ENCODE measurements around the gene ASAP2.

Gene ASAP2

GRCh38 chr2:9377461-9378097 lies 171.0 kb downstream of the ASAP2 start:
- Histone ChIP-seq H3K9me2 (replicated peaks; ENCODE audit: low read depth, low read length) (no peaks in the 10 kb centered on the region), H3K36me3 (ENCODE audit: insufficient read depth, low read length) (peaks cover 23% of the 10 kb centered on the region; the same call in 1 of the 2 replicates), H3K4me2 (ENCODE audit: low read depth, low read length, poor library complexity, severe bottlenecking) (no peak overlapping the region), H3K4me1 (ENCODE audit: insufficient read depth, low read length, poor library complexity, severe bottlenecking) (peaks cover 4% of the 10 kb centered on the region), H3K79me2 (ENCODE audit: insufficient read depth, low read length) (no peaks in the 10 kb centered on the region), H3F3A (ENCODE audit: low read depth) (no peaks in the 10 kb centered on the region), H3K27me3 (ENCODE audit: insufficient read depth, low read length, poor library complexity, severe bottlenecking) (no peaks in the 10 kb centered on the region), H3K9me3 (ENCODE audit: insufficient read depth, low read depth, low read length) (no peaks in the 10 kb centered on the region), H3K9ac (ENCODE audit: low read depth, low read length, poor library complexity, severe bottlenecking) (no peak overlapping the region), H3K4me3 (ENCODE audit: low read length, poor library complexity, severe bottlenecking) (no peak overlapping the region), H4K20me1 (ENCODE audit: insufficient read depth, low read length, poor library complexity, severe bottlenecking) (no peaks in the 10 kb centered on the region), H2AFZ (ENCODE audit: low read length) (no peak overlapping the region)
- TF ChIP-seq, protein P1, sequence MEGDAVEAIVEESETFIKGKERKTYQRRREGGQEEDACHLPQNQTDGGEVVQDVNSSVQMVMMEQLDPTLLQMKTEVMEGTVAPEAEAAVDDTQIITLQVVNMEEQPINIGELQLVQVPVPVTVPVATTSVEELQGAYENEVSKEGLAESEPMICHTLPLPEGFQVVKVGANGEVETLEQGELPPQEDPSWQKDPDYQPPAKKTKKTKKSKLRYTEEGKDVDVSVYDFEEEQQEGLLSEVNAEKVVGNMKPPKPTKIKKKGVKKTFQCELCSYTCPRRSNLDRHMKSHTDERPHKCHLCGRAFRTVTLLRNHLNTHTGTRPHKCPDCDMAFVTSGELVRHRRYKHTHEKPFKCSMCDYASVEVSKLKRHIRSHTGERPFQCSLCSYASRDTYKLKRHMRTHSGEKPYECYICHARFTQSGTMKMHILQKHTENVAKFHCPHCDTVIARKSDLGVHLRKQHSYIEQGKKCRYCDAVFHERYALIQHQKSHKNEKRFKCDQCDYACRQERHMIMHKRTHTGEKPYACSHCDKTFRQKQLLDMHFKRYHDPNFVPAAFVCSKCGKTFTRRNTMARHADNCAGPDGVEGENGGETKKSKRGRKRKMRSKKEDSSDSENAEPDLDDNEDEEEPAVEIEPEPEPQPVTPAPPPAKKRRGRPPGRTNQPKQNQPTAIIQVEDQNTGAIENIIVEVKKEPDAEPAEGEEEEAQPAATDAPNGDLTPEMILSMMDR (conservative IDR thresholded peaks at IDR 0.05; ENCODE audit: low read length) = no peak
- TF ChIP-seq EZH2phosphoT487 (IDR thresholded peaks at IDR 0.05; ENCODE audit: borderline replicate concordance) = no peak

DNA sequence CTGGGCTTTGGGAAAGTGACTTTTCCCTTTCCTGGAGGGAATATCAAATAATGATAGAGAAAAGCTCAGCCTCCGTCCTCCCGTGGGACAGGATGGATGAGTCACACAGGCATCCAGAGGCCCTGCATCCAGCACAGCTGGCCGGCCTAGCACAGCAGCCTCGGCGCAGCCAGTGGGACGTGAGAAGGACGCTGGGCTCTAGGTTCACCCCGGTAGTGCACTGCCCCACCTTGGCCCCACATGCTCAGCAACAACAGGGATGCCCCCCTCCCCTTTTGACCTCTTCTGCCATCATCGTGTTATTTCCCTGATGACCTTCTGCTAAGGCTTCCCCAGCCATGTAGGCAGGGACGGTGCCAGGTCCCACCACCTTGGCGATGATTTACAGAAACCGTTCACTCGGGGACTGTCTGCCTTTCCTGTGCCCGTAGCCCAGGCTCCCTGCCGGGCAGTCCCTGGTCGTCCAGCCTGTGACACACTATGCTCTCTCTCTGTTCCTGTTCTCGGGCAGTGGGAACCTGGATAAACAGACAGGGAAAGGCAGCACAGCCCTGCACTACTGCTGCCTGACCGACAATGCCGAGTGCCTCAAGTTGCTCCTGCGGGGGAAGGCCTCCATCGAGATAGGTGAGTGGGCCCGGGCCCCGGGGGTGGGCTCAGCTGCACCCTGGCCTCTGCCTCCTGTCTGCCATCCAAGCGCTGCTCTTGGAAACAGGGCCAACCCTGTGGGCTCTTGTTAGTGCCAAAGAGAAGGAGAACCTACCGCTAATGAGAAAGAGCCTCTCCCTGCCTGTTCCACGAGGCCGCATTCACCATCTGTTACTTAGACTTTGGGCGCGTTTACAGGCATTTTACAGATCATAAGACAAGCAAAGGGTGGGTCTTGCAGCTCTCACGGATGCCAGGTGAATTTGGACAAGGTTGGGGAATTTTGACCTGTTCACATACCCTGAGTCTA lies 172.1 kb downstream of the ASAP2 start:
- H2AFZ ChIP-seq (ENCODE audit: low read length) = no peak overlapping the region
- H3K36me3 ChIP-seq (ENCODE audit: insufficient read depth, low read length) = peaks cover 26% of the 10 kb centered on the region; the same call in 1 of the 2 replicates
- H4K20me1 ChIP-seq (ENCODE audit: insufficient read depth, low read length, poor library complexity, severe bottlenecking) = no peaks in the 10 kb centered on the region
- no peak overlapping the region for H3K4me3 ChIP-seq (ENCODE audit: low read length, poor library complexity, severe bottlenecking)
- no peaks in the 10 kb centered on the region for H3K79me2 ChIP-seq (ENCODE audit: insufficient read depth, low read length)
- no peak overlapping the region for H3K9ac ChIP-seq (ENCODE audit: low read depth, low read length, poor library complexity, severe bottlenecking)
- no peak overlapping the region for H3K4me2 ChIP-seq (ENCODE audit: low read depth, low read length, poor library complexity, severe bottlenecking)
- no peaks in the 10 kb centered on the region for H3K9me2 ChIP-seq (replicated peaks; ENCODE audit: low read depth, low read length)
- no peaks in the 10 kb centered on the region for H3K9me3 ChIP-seq (ENCODE audit: insufficient read depth, low read depth, low read length)
- no peak for TF ChIP-seq EZH2phosphoT487 (IDR thresholded peaks at IDR 0.05; ENCODE audit: borderline replicate concordance)
- TF ChIP-seq, protein P1 (conservative IDR thresholded peaks at IDR 0.05; ENCODE audit: low read length) = no peak
- H3K4me1 ChIP-seq (ENCODE audit: insufficient read depth, low read length, poor library complexity, severe bottlenecking) = peaks cover 4% of the 10 kb centered on the region
- no peaks in the 10 kb centered on the region for H3K27me3 ChIP-seq (ENCODE audit: insufficient read depth, low read length, poor library complexity, severe bottlenecking)
- H3F3A ChIP-seq (ENCODE audit: low read depth) = no peaks in the 10 kb centered on the region

DNA sequence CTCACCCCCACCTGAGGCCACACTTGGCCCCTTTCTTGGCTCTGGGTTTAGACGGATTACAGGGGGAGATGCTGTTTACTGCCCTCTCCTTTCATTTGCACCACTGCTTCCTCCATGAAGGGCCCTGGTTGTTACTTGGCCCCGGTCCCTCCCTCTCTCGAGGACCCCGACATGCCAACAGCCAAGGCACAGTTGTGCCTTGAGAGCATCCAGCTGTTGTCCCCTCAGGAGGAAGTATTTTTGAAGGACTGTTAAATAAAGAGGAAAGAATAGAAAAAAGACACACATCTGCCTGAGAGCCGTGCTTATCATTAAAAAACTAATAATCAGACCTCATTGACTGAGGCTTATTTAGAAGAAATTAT lies 172.8 kb downstream of the ASAP2 start:
- Histone ChIP-seq H3K9me2 (replicated peaks; ENCODE audit: low read depth, low read length) (no peaks in the 10 kb centered on the region), H3K36me3 (ENCODE audit: insufficient read depth, low read length) (peaks cover 26% of the 10 kb centered on the region; the same call in 1 of the 2 replicates), H3K9ac (ENCODE audit: low read depth, low read length, poor library complexity, severe bottlenecking) (no peak overlapping the region), H3K4me2 (ENCODE audit: low read depth, low read length, poor library complexity, severe bottlenecking) (no peak overlapping the region), H4K20me1 (ENCODE audit: insufficient read depth, low read length, poor library complexity, severe bottlenecking) (no peaks in the 10 kb centered on the region), H3K4me1 (ENCODE audit: insufficient read depth, low read length, poor library complexity, severe bottlenecking) (peaks cover 4% of the 10 kb centered on the region), H3K4me3 (ENCODE audit: low read length, poor library complexity, severe bottlenecking) (no peak overlapping the region), H2AFZ (ENCODE audit: low read length) (no peak overlapping the region), H3K27me3 (ENCODE audit: insufficient read depth, low read length, poor library complexity, severe bottlenecking) (no peaks in the 10 kb centered on the region), H3K79me2 (ENCODE audit: insufficient read depth, low read length) (no peaks in the 10 kb centered on the region), H3K9me3 (ENCODE audit: insufficient read depth, low read depth, low read length) (no peaks in the 10 kb centered on the region), H3F3A (ENCODE audit: low read depth) (no peaks in the 10 kb centered on the region)
- TF ChIP-seq EZH2phosphoT487 (IDR thresholded peaks at IDR 0.05; ENCODE audit: borderline replicate concordance) = no peak
- TF ChIP-seq, protein P1 (conservative IDR thresholded peaks at IDR 0.05; ENCODE audit: low read length) = no peak
